ENCODE results near the gene FAM72C.
"Not testable (repeated sequence)": the region's sequence is repeated elsewhere in the genome, so short reads cannot be mapped to it uniquely, and the experiment has no call there.

Gene FAM72C

GRCh38 chr1:143971924-143972700 is at the start of gene FAM72C:
Gene FAM72C (minus strand): TSS chr1:143971986. CDS start chr1:143971141, 845 bp downstream.
- DNase-seq: not testable (repeated sequence)

GRCh38 chr1:144020001-144020738 is 48.4 kb upstream of the FAM72C start:
- not testable (repeated sequence) for DNase-seq

- not testable (repeated sequence) for DNase-seq
These were observed 47.3 kb upstream of the FAM72C start for GRCh38 chr1:144019101-144019500.

GRCh38 chr1:144015180-144015966 is 43.6 kb upstream of the FAM72C start:
- DNase-seq: not testable (repeated sequence)

- DNase-seq: not testable (repeated sequence)
These were observed 42.7 kb upstream of the FAM72C start for GRCh38 chr1:144014528-144014927.

- not testable (repeated sequence) for DNase-seq
These were observed 42.3 kb upstream of the FAM72C start for GRCh38 chr1:144014121-144014520.

- not testable (repeated sequence) for DNase-seq
These were observed 40.5 kb upstream of the FAM72C start for GRCh38 chr1:144012168-144012733.

GRCh38 chr1:144009410-144009809 is 37.6 kb upstream of the FAM72C start:
- not testable (repeated sequence) for DNase-seq

GRCh38 chr1:144004259-144004658 is 32.5 kb upstream of the FAM72C start:
- DNase-seq: not testable (repeated sequence)

GRCh38 chr1:144003306-144004029 is 31.7 kb upstream of the FAM72C start:
- not testable (repeated sequence) for DNase-seq

GRCh38 chr1:144002141-144002881 is 30.5 kb upstream of the FAM72C start:
- not testable (repeated sequence) for DNase-seq

- DNase-seq: not testable (repeated sequence)
These were observed 29.3 kb upstream of the FAM72C start for GRCh38 chr1:144001077-144001476.

GRCh38 chr1:143996020-143996419 is 24.2 kb upstream of the FAM72C start:
- DNase-seq: not testable (repeated sequence)

GRCh38 chr1:143993301-143993907 is 21.6 kb upstream of the FAM72C start:
- DNase-seq: not testable (repeated sequence)

- not testable (repeated sequence) for DNase-seq
These were observed 18.9 kb upstream of the FAM72C start for GRCh38 chr1:143990699-143991098.

- DNase-seq: not testable (repeated sequence)
These were observed 17.9 kb upstream of the FAM72C start for GRCh38 chr1:143989719-143990118.

GRCh38 chr1:143989427-143989712 is 17.6 kb upstream of the FAM72C start:
- DNase-seq: not testable (repeated sequence)

GRCh38 chr1:143988602-143989426 is 17.0 kb upstream of the FAM72C start:
- not testable (repeated sequence) for DNase-seq

- not testable (repeated sequence) for DNase-seq
These were observed 16.1 kb upstream of the FAM72C start for GRCh38 chr1:143987868-143988267.
